Small intestine (tissue), 7 donors: ENCODE data around the gene APBA1. TPM values are rescaled to one million over a fixed set of nuclear protein-coding genes. Genes with fewer than 3 reads are reported as not detected.
"Not testable (repeated sequence)": the region's sequence is repeated elsewhere in the genome, so short reads cannot be mapped to it uniquely, and the experiment has no call there.

ENCODE experiments used
- DNase-seq, 2 donors: peaks; one replicate each; pipeline versions ENCODE4 v3.0.0 to v3.0.0-alpha.2; 2013
- FAIRE-seq: peaks from 2 replicates; lab custom pipeline; 2012; peaks lifted over from hg19 to GRCh38; lab: Jason Lieb, UNC
- H3K27ac ChIP-seq, 3 donors: one replicate each; pipeline ENCODE4 v1.5.1; 2013; ENCODE audit warnings: low read length in 2 of 3, mild to moderate bottlenecking in 2 of 3, control low read depth in 1 of 3, inconsistent platforms in 1 of 3, low read depth in 1 of 3, moderate library complexity in 1 of 3
- H3K27me3 ChIP-seq, 3 donors: one replicate each; pipeline ENCODE4 v1.6.1; 2013; ENCODE audit warnings: low read length in 3 of 3, inconsistent platforms in 1 of 3; ENCODE audit not compliant: control insufficient read depth in 3 of 3, insufficient read depth in 3 of 3
- H3K36me3 ChIP-seq, 3 donors: one replicate each; pipeline ENCODE4 v1.6.1; 2013; ENCODE audit warnings: low read length in 3 of 3, inconsistent platforms in 1 of 3, low read depth in 1 of 3, mild to moderate bottlenecking in 1 of 3, moderate library complexity in 1 of 3; ENCODE audit not compliant: control insufficient read depth in 3 of 3, insufficient read depth in 2 of 3
- H3K4me1 ChIP-seq, 3 donors: one replicate each; pipeline ENCODE4 v1.6.1; 2013; ENCODE audit warnings: low read length in 2 of 3, inconsistent platforms in 1 of 3, low read depth in 1 of 3, mild to moderate bottlenecking in 1 of 3, moderate library complexity in 1 of 3; ENCODE audit not compliant: control insufficient read depth in 3 of 3, insufficient read depth in 2 of 3
- H3K4me3 ChIP-seq, 3 donors: one replicate each; pipeline ENCODE4 v1.5.1; 2013; ENCODE audit warnings: low read length in 3 of 3, control low read depth in 1 of 3, inconsistent platforms in 1 of 3, low read depth in 1 of 3, mild to moderate bottlenecking in 1 of 3, moderate library complexity in 1 of 3
- H3K9me3 ChIP-seq, 2 donors: one replicate each; pipeline ENCODE4 v1.6.1; 2013; ENCODE audit warnings: low read depth in 1 of 2, low read length in 1 of 2; ENCODE audit not compliant: control insufficient read depth in 2 of 2, insufficient read depth in 1 of 2
- WGBS, 3 donors: extraction: QIAGEN DNeasy Blood & Tissue Kit; methylation state at CpG; one replicate each; pipeline ENCODE4 v1.1.7; 2013; 5-methylcytosine and 5-hydroxymethylcytosine counted together
- polyA plus RNA-seq, 4 donors: library from polyadenylated mRNA; stranded (reverse) in 3 of 4; unstranded in 1 of 4; fragments of 200-250 nt in 3 of 4; fragments of 120-200 nt in 1 of 4; gene quantifications; one replicate each; pipeline versions ENCODE4 v1.2.1 to v1.2.3, GENCODE V29; 2013
- donor health status: healthy with polysubstance abuse.
- donor health status: control.
- donor health status: control.
- donor health status: Bipolar disorder and iron deficiency.
- donor health status: healthy.

The APBA1 gene
- polyA plus RNA-seq, 4 donors = 0.27 to 6.7 (median 3.7) TPM; not detected in 1

DNA sequence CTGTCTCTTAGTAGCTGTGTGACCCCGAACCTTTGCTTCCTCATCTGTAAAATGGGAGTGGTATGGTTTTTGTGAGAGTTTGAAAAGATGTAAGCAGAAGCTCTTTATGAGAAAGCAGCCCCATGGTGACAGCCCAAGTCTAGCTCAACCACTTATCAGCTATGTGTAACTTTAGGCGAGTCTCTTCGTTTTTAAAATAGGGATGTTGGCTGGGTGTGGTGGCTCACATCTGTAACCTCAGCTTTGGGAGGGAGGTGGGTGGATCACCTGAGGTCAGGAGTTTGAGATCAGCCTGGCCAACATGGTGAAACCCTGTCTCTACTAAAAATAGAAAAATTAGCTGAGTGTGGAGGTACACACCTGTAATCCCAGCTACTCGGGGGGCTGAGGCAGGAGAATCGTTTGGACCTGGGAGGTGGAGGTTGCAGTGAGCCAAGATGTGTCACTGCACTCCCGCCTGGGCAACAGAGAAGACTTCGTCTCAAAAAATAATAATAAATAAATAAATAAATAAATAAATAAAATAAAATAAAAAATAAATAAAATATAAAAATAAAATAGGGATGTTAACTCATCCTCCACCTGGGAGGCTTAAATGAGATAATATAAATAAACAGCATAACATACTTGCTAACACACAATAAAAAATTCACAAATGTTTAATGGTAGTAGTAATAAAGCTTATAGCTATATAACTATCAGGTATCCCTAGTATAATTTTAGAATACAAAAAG, 71.7 kb downstream of the APBA1 start:
- no peaks in the 10 kb centered on the region for H3K36me3 ChIP-seq
- H3K4me1 ChIP-seq = no peaks in the 10 kb centered on the region
- 84 to 92% (median 86%) methylated on average over 7 of the region's 7 CpGs for WGBS, 3 donors
- no peak overlapping the region for H3K4me3 ChIP-seq
- no peak overlapping the region for H3K27ac ChIP-seq
- DNase-seq = no peak
- no peaks in the 10 kb centered on the region for H3K27me3 ChIP-seq
- FAIRE-seq = peak; percentile 59
- H3K9me3 ChIP-seq = no peaks in the 10 kb centered on the region

DNA sequence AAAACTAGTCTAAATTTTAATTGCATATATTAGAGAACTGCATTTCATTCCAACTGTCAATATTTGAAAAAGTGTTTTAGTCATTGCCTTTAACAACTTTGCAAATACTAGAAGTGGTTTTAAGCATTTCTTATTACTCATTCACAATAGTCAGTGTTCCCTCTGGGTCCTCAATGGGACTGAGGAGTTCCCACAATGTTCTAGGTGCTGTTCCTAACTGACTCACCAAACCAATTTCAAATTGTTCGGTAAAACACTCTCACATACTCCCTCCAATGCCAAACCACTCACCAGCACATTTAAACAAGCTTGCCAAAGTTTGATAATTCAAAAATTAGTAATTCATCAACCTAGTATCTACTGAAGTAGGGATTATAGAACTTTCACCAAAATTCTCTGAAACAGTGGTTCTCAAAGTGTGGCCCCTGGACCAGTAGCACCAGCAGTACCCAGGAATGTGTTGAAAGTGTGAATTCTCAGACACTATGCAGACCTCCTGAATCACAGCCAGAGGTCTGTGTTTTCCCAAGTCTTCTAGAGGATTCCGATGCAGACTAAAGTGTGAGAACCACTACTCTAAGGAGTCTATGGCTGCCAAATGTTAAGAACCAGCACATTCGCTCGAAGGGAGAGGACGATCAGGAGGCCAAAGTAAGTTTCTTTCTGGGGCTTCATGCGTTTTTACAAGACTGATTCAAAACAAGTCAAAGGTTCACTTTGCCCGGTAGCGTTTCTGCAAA, 72.8 kb downstream of the APBA1 start:
- no peak for FAIRE-seq
- Histone ChIP-seq H3K4me3 (no peak overlapping the region), H3K4me1 (no peaks in the 10 kb centered on the region), H3K9me3 (no peaks in the 10 kb centered on the region), H3K27me3 (no peaks in the 10 kb centered on the region), H3K36me3 (no peaks in the 10 kb centered on the region), H3K27ac (no peak overlapping the region)
- no peak for DNase-seq
- 69 to 79% (median 76%) methylated on average over 8 of the region's 8 CpGs for WGBS, 3 donors

DNA sequence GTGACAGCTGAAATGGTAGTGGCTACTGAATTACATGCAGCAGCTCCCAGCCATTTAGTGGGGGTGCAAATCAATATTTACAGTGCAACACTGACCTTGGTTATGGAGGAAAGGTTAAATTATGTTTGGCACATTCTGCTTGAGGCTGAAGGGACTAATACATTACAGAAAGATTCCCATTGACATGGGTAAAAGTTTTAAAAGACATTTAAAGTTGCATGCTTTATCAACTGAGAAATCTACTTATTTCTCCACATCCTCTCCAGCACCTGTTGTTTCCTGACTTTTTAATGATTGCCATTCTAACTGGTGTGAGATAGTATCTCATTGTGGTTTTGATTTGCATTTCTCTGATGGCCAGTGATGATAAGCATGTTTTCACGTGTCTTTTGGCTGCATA, 75.3 kb downstream of the APBA1 start:
- WGBS, 3 donors = 14 to 50% (median 17%) methylated on average over 1 of the region's 1 CpG
- not testable (repeated sequence) for H3K36me3 ChIP-seq, DNase-seq, FAIRE-seq, H3K4me1 ChIP-seq, H3K27ac ChIP-seq, H3K27me3 ChIP-seq, H3K9me3 ChIP-seq, H3K4me3 ChIP-seq

DNA sequence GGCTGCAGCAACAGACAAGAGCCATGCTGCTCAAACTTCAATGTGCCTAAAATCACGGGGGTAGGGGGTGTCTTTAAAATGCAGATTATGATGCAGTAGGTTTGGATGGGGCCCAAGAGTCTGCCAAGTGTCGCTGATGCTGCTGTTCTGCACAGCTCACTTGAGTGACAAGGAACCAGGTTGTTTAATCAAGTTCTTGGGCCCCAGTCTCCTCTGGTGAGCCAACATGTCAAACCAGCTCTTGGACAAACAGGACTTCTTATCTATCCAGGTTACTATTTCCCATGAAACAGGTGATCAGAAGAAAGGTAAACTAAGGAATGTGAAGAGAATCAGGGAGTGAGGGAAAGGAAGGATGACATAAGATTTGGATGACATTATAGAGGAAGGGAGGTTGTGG, 78.0 kb downstream of the APBA1 start:
- H3K27me3 ChIP-seq = no peaks in the 10 kb centered on the region
- H3K4me3 ChIP-seq = no peak overlapping the region
- no peak overlapping the region for H3K27ac ChIP-seq
- FAIRE-seq (no peak), DNase-seq (no peak)
- WGBS, 3 donors = 21 to 51% (median 21%) methylated on average over 2 of the region's 2 CpGs
- no peaks in the 10 kb centered on the region for H3K36me3 ChIP-seq
- no peaks in the 10 kb centered on the region for H3K9me3 ChIP-seq
- H3K4me1 ChIP-seq = no peaks in the 10 kb centered on the region

DNA sequence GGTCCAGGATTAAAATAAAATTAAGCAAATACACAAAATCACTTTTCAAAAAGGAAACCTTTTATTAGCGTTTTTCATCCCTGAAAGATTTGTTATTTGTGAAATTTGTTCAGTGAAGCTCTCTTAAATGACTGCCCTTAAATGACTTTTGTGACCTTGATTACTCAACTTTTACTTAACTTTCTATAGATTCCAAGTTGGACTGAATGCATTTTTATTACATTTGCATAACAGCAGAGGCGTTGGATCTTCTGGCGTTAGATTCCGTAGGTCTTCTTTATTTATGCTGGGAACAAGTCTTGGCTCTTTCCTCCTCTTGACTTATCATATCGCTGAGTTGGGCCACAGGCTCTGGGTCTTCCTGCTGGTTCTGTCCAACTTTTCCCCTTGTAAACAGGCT, 78.4 kb downstream of the APBA1 start:
- Histone ChIP-seq H3K4me1 (no peaks in the 10 kb centered on the region), H3K27ac (no peak overlapping the region), H3K36me3 (no peaks in the 10 kb centered on the region), H3K9me3 (no peaks in the 10 kb centered on the region), H3K4me3 (no peak overlapping the region), H3K27me3 (no peaks in the 10 kb centered on the region)
- no peak for DNase-seq
- WGBS, 3 donors = 84 to 89% (median 88%) methylated on average over 5 of the region's 5 CpGs
- no peak for FAIRE-seq

DNA sequence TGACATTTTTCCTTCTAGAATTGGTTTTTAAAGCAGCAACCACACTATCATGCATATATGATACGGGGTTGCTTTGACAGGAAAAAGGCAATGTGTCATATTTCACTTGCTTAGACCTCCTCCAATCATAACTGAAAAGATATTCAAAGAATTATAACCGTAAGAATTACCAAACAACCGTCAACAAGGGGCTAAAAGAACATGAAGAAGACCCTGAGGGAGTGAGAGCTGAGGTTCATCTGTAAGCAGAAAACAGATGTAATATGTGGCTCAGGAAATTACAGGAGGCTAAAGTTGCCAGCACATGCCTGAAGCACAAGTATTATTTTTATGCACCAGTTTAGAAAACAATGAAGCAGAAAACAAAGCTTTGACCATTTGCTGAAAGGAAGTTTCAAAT, 78.9 kb downstream of the APBA1 start:
- no peaks in the 10 kb centered on the region for H3K4me1 ChIP-seq
- no peaks in the 10 kb centered on the region for H3K9me3 ChIP-seq
- FAIRE-seq = no peak
- H3K27me3 ChIP-seq = no peaks in the 10 kb centered on the region
- H3K4me3 ChIP-seq = no peak overlapping the region
- 56 to 75% (median 65%) methylated on average over 3 of the region's 3 CpGs for WGBS, 3 donors
- H3K36me3 ChIP-seq = no peaks in the 10 kb centered on the region
- no peak for DNase-seq
- no peak overlapping the region for H3K27ac ChIP-seq

DNA sequence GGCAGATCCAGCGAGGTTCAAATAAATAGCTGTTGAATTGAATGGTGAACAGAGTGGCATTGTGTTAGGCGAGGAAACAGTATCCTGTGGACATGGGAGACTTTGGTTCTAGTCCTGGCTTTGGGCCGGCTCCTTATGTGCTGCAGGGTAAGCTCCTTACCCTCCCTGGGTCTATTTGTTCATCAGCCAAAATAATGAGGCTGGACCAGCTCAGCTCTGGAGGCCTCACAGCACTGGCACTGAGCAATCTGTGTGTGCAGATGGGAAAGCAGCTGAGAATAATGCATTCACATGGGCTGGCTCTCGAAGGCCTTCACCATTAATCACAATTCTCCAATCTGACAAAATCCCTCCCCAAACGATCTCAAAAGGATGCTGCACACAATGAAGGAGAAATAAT, 81.9 kb downstream of the APBA1 start:
- Histone ChIP-seq H3K4me3 (no peak overlapping the region), H3K36me3 (no peaks in the 10 kb centered on the region), H3K4me1 (no peaks in the 10 kb centered on the region), H3K27me3 (no peaks in the 10 kb centered on the region), H3K9me3 (no peaks in the 10 kb centered on the region), H3K27ac (no peak overlapping the region)
- FAIRE-seq (no peak), DNase-seq (no peak)
- 75 to 81% (median 76%) methylated on average over 5 of the region's 5 CpGs for WGBS, 3 donors

DNA sequence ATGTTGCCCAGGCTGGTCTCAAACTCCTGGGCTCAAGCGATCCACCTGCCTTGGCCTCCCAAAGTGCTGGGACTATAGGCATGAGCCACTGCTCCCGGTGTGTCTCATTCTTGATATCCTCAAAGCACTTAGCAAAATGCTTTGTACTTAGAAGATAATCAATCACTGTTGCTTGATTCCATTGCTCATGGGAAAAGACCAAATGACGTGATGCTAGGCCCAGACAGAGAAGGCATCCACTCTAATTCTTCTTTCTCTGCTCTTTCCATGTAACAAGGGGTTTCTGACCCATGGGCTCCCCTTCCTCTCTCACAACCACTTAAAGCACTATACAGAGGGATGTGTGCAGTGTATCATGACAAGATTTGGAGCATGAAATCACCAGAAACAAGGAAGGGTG, 83.0 kb downstream of the APBA1 start:
- WGBS, 3 donors = 77 to 91% (median 87%) methylated on average over 3 of the region's 3 CpGs
- no peaks in the 10 kb centered on the region for H3K4me1 ChIP-seq
- no peaks in the 10 kb centered on the region for H3K27me3 ChIP-seq
- H3K27ac ChIP-seq = no peak overlapping the region
- H3K4me3 ChIP-seq = no peak overlapping the region
- no peaks in the 10 kb centered on the region for H3K9me3 ChIP-seq
- H3K36me3 ChIP-seq = no peaks in the 10 kb centered on the region
- DNase-seq = no peak
- FAIRE-seq = no peak
